ENCODE data around the gene LGALS14.
"Not testable (repeated sequence)": the region's sequence is repeated elsewhere in the genome, so short reads cannot be mapped to it uniquely, and the experiment has no call there.

LGALS14 gene

DNA sequence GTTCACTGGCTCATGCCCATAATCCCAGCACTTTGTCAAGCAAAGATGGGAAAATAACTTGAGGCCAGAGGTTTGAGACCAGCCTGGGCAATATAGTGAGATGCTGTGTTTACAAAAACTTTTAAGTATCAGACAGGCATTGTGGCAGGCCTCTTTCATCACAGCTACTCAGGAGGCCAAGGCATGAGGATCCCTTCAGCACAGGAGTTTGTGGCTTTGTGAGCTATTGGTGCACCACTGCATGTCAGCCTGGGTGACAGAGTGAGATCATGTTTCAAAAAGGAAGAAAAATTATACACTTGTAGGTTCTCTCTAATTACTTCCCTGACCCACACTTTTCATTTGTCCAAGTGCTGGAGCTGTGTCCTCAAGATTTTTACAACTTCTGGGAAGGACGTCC, 11.5 kb upstream of the LGALS14 start:
- Histone ChIP-seq H3K9ac (ENCODE audit: low read depth in 1 of 2, low read length in 2 of 2) (no peak overlapping the region), H3K4me3 (ENCODE audit: low read length in 2 of 2) (no peak overlapping the region), H3K9me3 (ENCODE audit: control insufficient read depth in 2 of 2, low read length in 2 of 2) (no peaks in the 10 kb centered on the region), H3K27me3 (ENCODE audit: control insufficient read depth in 2 of 2, insufficient read depth in 2 of 2, low read length in 2 of 2) (no peaks in the 10 kb centered on the region), H3K36me3 (ENCODE audit: control insufficient read depth in 2 of 2, insufficient read depth in 2 of 2, low read length in 2 of 2) (no peaks in the 10 kb centered on the region), H3K27ac (ENCODE audit: low read depth in 2 of 2, low read length in 2 of 2) (no peak overlapping the region), H3K4me1 (ENCODE audit: control insufficient read depth in 2 of 2, insufficient read depth in 2 of 2, low read length in 2 of 2) (no peaks in the 10 kb centered on the region)

DNA sequence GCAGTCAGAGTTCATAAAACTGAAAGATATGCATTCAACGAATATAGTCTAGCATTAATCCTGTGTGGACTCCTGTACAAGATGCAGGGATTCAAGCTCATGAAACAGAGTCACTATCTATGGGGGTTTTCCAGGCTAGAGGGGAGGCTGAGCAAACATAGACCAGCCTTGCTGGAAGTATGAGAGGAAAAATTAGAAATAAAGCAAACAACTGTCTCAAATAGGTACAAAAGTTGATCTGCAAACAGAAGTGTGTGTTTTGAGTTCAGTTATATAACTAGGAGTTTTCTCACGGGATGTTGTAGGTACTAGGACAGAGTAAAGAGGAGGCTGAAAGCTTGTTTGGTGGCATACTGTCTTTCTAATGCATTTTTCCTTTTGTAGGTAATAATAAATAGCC, 8.5 kb upstream of the LGALS14 start:
- Histone ChIP-seq H3K27ac (ENCODE audit: low read depth in 2 of 2, low read length in 2 of 2) (no peak overlapping the region), H3K27me3 (ENCODE audit: control insufficient read depth in 2 of 2, insufficient read depth in 2 of 2, low read length in 2 of 2) (peaks cover 0 to 3% of the 10 kb centered on the region in 2 donors), H3K36me3 (ENCODE audit: control insufficient read depth in 2 of 2, insufficient read depth in 2 of 2, low read length in 2 of 2) (no peaks in the 10 kb centered on the region)

DNA sequence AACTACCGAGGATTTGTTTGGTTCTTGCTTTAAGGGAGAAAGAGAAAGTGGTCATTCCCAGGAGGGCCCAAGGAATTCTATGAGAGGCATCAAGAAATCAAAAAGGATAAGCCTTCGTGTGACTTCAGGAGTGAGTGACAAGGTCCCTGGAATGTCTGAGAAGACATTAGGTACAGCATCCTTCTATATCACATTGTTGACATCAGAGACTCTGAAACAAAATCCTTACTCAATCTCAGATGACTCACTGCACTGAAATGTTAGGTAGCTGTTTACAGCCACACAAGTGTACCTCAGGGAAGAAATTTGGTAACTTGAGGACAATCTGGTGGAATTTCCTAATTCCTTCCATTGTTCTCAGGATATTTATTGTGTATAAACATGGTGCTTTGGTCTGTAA, 7.9 kb upstream of the LGALS14 start:
- peaks cover 0 to 3% of the 10 kb centered on the region in 2 donors for H3K27me3 ChIP-seq (ENCODE audit: control insufficient read depth in 2 of 2, insufficient read depth in 2 of 2, low read length in 2 of 2)
- H3K4me1 ChIP-seq (ENCODE audit: control insufficient read depth in 2 of 2, insufficient read depth in 2 of 2, low read length in 2 of 2): no peaks in the 10 kb centered on the region
- H3K27ac ChIP-seq (ENCODE audit: low read depth in 2 of 2, low read length in 2 of 2): no peak overlapping the region

More for the DNA sequence above, 8.5 kb upstream of the LGALS14 start:
- no peaks in the 10 kb centered on the region for H3K4me1 ChIP-seq (ENCODE audit: control insufficient read depth in 2 of 2, insufficient read depth in 2 of 2, low read length in 2 of 2)
- H3K4me3 ChIP-seq (ENCODE audit: low read length in 2 of 2): no peak overlapping the region
- no peaks in the 10 kb centered on the region for H3K9me3 ChIP-seq (ENCODE audit: control insufficient read depth in 2 of 2, low read length in 2 of 2)
- no peak overlapping the region for H3K9ac ChIP-seq (ENCODE audit: low read depth in 1 of 2, low read length in 2 of 2)

DNA sequence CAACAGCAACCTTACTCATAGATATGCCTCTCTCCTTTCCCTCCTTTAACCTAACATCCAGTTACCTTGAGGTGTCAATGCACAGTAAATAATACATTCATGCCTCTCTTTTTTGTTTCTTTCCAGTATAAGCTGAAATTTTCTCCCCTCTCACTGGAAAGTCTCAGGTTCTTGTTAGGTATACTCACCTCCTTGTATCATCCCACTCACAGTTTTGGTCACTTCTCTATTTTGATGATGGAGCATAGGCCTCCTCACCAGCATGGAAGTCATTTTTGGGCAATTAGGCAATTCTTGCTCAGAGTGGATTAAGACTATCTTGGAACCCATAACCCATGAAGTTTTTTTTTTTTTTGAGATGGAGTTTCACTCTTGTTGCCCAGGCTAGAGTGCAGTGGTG, 5.7 kb upstream of the LGALS14 start:
- Histone ChIP-seq H3K4me1 (ENCODE audit: control insufficient read depth in 2 of 2, insufficient read depth in 2 of 2, low read length in 2 of 2) (no peaks in the 10 kb centered on the region), H3K27ac (ENCODE audit: low read depth in 2 of 2, low read length in 2 of 2) (no peak overlapping the region), H3K4me3 (ENCODE audit: low read length in 2 of 2) (no peak overlapping the region), H3K9ac (ENCODE audit: low read depth in 1 of 2, low read length in 2 of 2) (no peak overlapping the region), H3K27me3 (ENCODE audit: control insufficient read depth in 2 of 2, insufficient read depth in 2 of 2, low read length in 2 of 2) (peaks cover 2 to 3% of the 10 kb centered on the region in 2 donors), H3K36me3 (ENCODE audit: control insufficient read depth in 2 of 2, insufficient read depth in 2 of 2, low read length in 2 of 2) (no peaks in the 10 kb centered on the region), H3K9me3 (ENCODE audit: control insufficient read depth in 2 of 2, low read length in 2 of 2) (no peaks in the 10 kb centered on the region)

More for the DNA sequence above, 7.9 kb upstream of the LGALS14 start:
- Histone ChIP-seq H3K4me3 (ENCODE audit: low read length in 2 of 2) (no peak overlapping the region), H3K36me3 (ENCODE audit: control insufficient read depth in 2 of 2, insufficient read depth in 2 of 2, low read length in 2 of 2) (no peaks in the 10 kb centered on the region), H3K9me3 (ENCODE audit: control insufficient read depth in 2 of 2, low read length in 2 of 2) (no peaks in the 10 kb centered on the region), H3K9ac (ENCODE audit: low read depth in 1 of 2, low read length in 2 of 2) (no peak overlapping the region)

DNA sequence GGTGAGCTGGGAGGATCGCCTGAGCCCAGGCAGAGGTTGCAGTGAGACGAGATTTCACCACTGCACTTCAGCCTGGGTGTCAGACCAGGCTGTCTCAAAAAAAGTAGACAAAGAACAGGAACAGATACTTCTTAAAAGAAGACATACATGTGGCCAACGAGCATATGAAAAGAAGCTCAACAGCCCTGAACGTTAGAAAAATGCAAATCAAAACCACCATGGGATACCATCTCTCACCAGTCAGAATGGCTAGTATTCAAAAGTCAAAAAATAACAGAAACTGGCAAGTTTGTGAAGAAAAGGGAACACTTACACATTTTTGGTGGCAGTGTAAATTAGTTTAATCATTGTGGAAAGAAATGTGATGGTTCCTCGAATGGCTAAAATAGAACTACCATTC, 3.0 kb upstream of the LGALS14 start:
- Histone ChIP-seq H3K4me1 (ENCODE audit: control insufficient read depth in 2 of 2, insufficient read depth in 2 of 2, low read length in 2 of 2) (no peaks in the 10 kb centered on the region), H3K9me3 (ENCODE audit: control insufficient read depth in 2 of 2, low read length in 2 of 2) (no peaks in the 10 kb centered on the region), H3K4me3 (ENCODE audit: low read length in 2 of 2) (no peak overlapping the region), H3K36me3 (ENCODE audit: control insufficient read depth in 2 of 2, insufficient read depth in 2 of 2, low read length in 2 of 2) (no peaks in the 10 kb centered on the region), H3K27ac (ENCODE audit: low read depth in 2 of 2, low read length in 2 of 2) (no peak overlapping the region), H3K9ac (ENCODE audit: low read depth in 1 of 2, low read length in 2 of 2) (no peak overlapping the region), H3K27me3 (ENCODE audit: control insufficient read depth in 2 of 2, insufficient read depth in 2 of 2, low read length in 2 of 2) (peaks cover 2 to 3% of the 10 kb centered on the region in 2 donors)

DNA sequence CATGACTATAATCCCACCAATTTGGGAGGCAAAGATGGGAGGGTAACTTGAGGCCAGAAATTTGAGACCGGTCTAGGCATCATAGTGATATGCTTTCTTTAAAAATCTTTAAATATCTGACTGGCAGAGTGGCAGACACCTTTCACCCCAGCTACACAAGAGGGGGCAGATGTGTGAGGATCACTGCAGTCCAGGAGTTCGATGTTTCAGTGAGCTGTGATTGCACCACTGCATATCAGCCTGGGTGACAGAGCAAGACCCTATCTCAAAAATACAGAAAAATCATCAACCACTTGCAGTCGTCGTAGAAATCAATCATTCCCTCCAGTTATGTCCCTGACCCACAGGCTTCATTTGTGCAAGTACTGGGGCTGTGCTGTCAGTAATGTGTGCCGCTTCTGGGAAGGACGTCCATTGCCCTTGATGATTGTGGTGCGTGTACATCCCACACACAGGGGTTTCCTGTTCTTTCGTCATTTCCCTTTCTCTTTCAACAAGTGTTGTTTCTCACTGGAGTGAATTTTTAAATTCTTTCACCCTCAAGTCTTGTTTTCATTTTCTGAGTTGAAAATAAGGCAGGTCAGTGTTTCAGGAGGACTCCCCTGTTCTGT, 1.4 kb downstream of the LGALS14 start:
- no peaks in the 10 kb centered on the region for H3K4me1 ChIP-seq (ENCODE audit: control insufficient read depth in 2 of 2, insufficient read depth in 2 of 2, low read length in 2 of 2)
- H3K27me3 ChIP-seq (ENCODE audit: control insufficient read depth in 2 of 2, insufficient read depth in 2 of 2, low read length in 2 of 2): peaks cover 0 to 2% of the 10 kb centered on the region in 2 donors
- H3K9ac ChIP-seq (ENCODE audit: low read depth in 1 of 2, low read length in 2 of 2): no peak overlapping the region
- H3K36me3 ChIP-seq (ENCODE audit: control insufficient read depth in 2 of 2, insufficient read depth in 2 of 2, low read length in 2 of 2): no peaks in the 10 kb centered on the region
- H3K27ac ChIP-seq (ENCODE audit: low read depth in 2 of 2, low read length in 2 of 2): no peak overlapping the region
- no peak overlapping the region for H3K4me3 ChIP-seq (ENCODE audit: low read length in 2 of 2)
- H3K9me3 ChIP-seq (ENCODE audit: control insufficient read depth in 2 of 2, low read length in 2 of 2): no peaks in the 10 kb centered on the region

DNA sequence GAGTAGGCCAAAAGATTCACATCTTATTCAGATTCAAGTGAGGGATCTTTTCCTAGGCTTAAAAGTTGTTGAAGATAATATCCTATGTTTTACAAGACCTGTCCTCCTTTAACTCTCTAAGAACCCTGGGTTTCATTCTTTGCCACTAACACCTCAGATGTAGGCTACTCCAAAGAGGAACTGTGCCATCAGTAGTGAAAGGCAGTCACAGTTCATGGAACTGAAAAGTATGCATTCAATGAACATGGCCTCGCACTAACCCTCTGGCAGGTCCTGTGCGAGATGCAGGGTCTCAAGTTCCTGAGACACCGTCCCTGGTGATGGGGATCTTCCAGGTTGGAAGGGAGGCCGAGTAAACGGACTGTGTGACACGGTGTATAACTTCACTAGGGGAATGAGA, 4.3 kb downstream of the LGALS14 start:
- Histone ChIP-seq H3K36me3 (ENCODE audit: control insufficient read depth in 2 of 2, insufficient read depth in 2 of 2, low read length in 2 of 2) (no peaks in the 10 kb centered on the region), H3K9me3 (ENCODE audit: control insufficient read depth in 2 of 2, low read length in 2 of 2) (no peaks in the 10 kb centered on the region), H3K27ac (ENCODE audit: low read depth in 2 of 2, low read length in 2 of 2) (no peak overlapping the region), H3K27me3 (ENCODE audit: control insufficient read depth in 2 of 2, insufficient read depth in 2 of 2, low read length in 2 of 2) (no peaks in the 10 kb centered on the region), H3K4me3 (ENCODE audit: low read length in 2 of 2) (no peak overlapping the region), H3K4me1 (ENCODE audit: control insufficient read depth in 2 of 2, insufficient read depth in 2 of 2, low read length in 2 of 2) (no peaks in the 10 kb centered on the region), H3K9ac (ENCODE audit: low read depth in 1 of 2, low read length in 2 of 2) (no peak overlapping the region)

DNA sequence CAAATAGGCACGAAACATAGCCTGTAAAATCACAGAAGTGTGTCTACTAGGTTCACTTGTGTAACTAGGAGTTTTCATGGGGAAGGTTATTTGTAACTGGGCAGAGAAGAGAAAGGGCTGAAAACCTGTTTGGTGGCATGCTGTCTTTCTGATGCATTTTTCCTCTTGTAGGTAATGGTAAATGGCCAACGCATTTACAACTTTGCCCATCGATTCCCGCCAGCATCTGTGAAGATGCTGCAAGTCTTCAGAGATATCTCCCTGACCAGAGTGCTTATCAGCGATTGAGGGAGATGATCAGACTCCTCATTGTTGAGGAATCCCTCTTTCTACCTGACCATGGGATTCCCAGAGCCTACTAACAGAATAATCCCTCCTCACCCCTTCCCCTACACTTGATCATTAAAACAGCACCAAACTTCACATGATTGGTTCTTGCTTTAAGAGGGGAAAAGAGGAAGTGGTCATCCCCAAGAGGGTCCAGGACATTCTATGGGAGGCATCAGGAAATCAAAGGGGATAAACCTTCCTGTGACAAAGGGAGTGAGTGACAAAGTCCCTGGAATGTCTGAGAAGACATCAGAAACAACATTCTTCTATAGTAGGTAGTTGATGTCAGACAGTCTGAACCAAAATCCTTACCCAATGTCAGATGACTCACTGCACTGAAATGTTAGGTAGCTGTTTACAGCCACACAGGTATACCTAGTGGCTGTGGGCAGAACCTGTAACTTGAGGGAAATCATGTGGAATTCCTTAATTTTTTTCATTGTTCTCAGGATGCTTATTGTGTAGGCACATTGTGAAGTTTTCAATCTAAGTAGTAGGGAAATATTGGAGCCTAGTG, 5.0 kb downstream of the LGALS14 start:
- Histone ChIP-seq H3K4me3 (ENCODE audit: low read length in 2 of 2) (no peak overlapping the region), H3K36me3 (ENCODE audit: control insufficient read depth in 2 of 2, insufficient read depth in 2 of 2, low read length in 2 of 2) (no peaks in the 10 kb centered on the region), H3K9ac (ENCODE audit: low read depth in 1 of 2, low read length in 2 of 2) (no peak overlapping the region), H3K27me3 (ENCODE audit: control insufficient read depth in 2 of 2, insufficient read depth in 2 of 2, low read length in 2 of 2) (no peaks in the 10 kb centered on the region), H3K27ac (ENCODE audit: low read depth in 2 of 2, low read length in 2 of 2) (no peak overlapping the region), H3K4me1 (ENCODE audit: control insufficient read depth in 2 of 2, insufficient read depth in 2 of 2, low read length in 2 of 2) (no peaks in the 10 kb centered on the region), H3K9me3 (ENCODE audit: control insufficient read depth in 2 of 2, low read length in 2 of 2) (no peaks in the 10 kb centered on the region)

DNA sequence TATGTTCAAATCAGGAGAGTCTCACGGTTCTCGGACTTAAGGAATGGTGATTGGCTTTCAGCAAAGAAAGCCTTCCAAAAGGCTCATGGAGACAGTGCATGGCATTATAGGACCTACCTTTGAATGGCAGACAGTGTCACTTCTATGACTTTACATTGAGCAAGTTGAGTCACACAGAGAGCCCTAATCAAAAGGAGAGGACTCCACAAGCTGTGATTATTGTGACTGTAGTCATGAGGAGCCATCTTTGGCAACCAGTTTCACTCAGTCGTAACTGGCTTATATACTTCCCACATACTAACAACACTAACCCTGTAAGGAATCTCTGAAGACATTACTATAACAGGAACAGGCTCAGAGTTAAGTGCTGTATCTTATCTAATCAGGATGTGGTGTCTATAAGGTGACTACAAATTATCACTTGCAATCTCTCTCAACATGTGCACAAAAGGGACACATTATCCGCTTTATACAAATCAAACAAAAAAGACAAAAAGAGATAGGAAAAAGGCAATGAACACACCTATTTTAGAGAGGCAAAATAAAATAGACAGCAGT, 6.1 kb downstream of the LGALS14 start:
- Histone ChIP-seq H3K9ac (ENCODE audit: low read depth in 1 of 2, low read length in 2 of 2) (no peak overlapping the region), H3K4me1 (ENCODE audit: control insufficient read depth in 2 of 2, insufficient read depth in 2 of 2, low read length in 2 of 2) (no peaks in the 10 kb centered on the region), H3K4me3 (ENCODE audit: low read length in 2 of 2) (no peak overlapping the region), H3K27ac (ENCODE audit: low read depth in 2 of 2, low read length in 2 of 2) (no peak overlapping the region), H3K36me3 (ENCODE audit: control insufficient read depth in 2 of 2, insufficient read depth in 2 of 2, low read length in 2 of 2) (no peaks in the 10 kb centered on the region), H3K27me3 (ENCODE audit: control insufficient read depth in 2 of 2, insufficient read depth in 2 of 2, low read length in 2 of 2) (no peaks in the 10 kb centered on the region), H3K9me3 (ENCODE audit: control insufficient read depth in 2 of 2, low read length in 2 of 2) (no peaks in the 10 kb centered on the region)

DNA sequence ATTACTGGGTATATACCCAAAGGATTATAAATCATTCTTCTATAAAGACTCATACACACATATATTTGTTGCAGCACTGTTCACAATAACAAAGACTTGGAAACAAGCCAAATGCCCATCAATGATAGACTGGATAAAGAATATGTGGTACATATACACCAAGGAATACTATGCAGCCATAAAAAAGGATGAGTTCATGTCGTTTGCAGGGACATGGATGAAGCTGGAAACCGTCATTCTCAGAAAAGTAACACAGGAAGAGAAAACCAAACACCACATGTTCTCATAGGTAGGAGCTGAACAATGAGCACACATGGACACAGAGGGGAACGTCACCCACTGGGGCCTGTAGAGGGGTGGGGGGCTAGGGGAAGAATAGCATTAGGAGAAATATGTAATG, 15.9 kb downstream of the LGALS14 start:
- not testable (repeated sequence) for H3K9ac ChIP-seq (ENCODE audit: low read depth in 1 of 2, low read length in 2 of 2); H3K27ac ChIP-seq (ENCODE audit: low read depth in 2 of 2, low read length in 2 of 2); H3K27me3 ChIP-seq (ENCODE audit: control insufficient read depth in 2 of 2, insufficient read depth in 2 of 2, low read length in 2 of 2); H3K9me3 ChIP-seq (ENCODE audit: control insufficient read depth in 2 of 2, low read length in 2 of 2); H3K36me3 ChIP-seq (ENCODE audit: control insufficient read depth in 2 of 2, insufficient read depth in 2 of 2, low read length in 2 of 2); H3K4me3 ChIP-seq (ENCODE audit: low read length in 2 of 2); H3K4me1 ChIP-seq (ENCODE audit: control insufficient read depth in 2 of 2, insufficient read depth in 2 of 2, low read length in 2 of 2)
